Spleen (tissue), 7 donors: Measurements from ENCODE around the gene MBOAT7.

Experiments used
- CTCF ChIP-seq, 11 experiments: fragments of 200-600 bp in 7 of 11; fragments of 450-650 bp in 4 of 11; sonication (generic) in 4 of 11; IDR thresholded peaks in 8 of 11; conservative IDR thresholded peaks in 3 of 11; 1 replicate in 7 of 11; 2 replicates in 4 of 11; pipeline versions ENCODE4 v1.4.0 to v1.8.0; 2016 to 2021; ENCODE audit warnings: antibody characterized with exemption in 11 of 11, inconsistent platforms in 4 of 11, mild to moderate bottlenecking in 1 of 11
- POLR2AphosphoS5 ChIP-seq, 3 donors: sonication (generic); formaldehyde crosslinking; IDR thresholded peaks; one replicate each; pipeline ENCODE4 v1.5.1; 2017; ENCODE audit warnings: antibody characterized with exemption in 3 of 3
- donor health status: DM: no; HTN: no; CAD: no; lungs with moderate emphysema.
- donor health status: DM: no; HTN: no; CAD: no.
- donor health status: DM: no; HTN: no; CAD: no.

- TF ChIP-seq CTCF (IDR thresholded peaks at IDR 0.05 in 8 of 11, conservative IDR thresholded peaks at IDR 0.05 in 3 of 11) (no peak), POLR2AphosphoS5 (IDR thresholded peaks at IDR 0.05) (no peak)
These were observed 11.9 kb upstream of the MBOAT7 start for GRCh38 chr19:54201172-54201701.
